Activated CD4-positive, alpha-beta memory T cell treated with anti-CD3 and anti-CD28 coated beads for 36 hours (primary cell): ENCODE data around the gene SFXN3. TPM values are rescaled to one million over a fixed set of nuclear protein-coding genes. Genes with fewer than 3 reads are reported as not detected.

ENCODE experiments used
- CTCF ChIA-PET: fragments of 350-600 bp; sonication (Branson Sonifier 250); formaldehyde crosslinking; loops from one replicate; lab custom pipeline; 2021; ENCODE audit warnings: antibody characterized with exemption, inconsistent platforms; lab: Charles Lee
- POLR2A ChIA-PET: fragments of 350-600 bp; sonication (Branson Sonifier 250); formaldehyde crosslinking; loops from one replicate; lab custom pipeline; 2021; ENCODE audit warnings: antibody characterized with exemption; lab: Charles Lee
- DNase-seq: peaks from one replicate; pipeline ENCODE4 v3.0.0-alpha.2; 2020
- H3K27ac Mint-ChIP-seq: one replicate; pipeline ENCODE4 v1.8.0; 2021; ENCODE audit warnings: mixed read lengths
- H3K27me3 Mint-ChIP-seq: one replicate; pipeline ENCODE4 v1.8.0; 2021; ENCODE audit warnings: mixed read lengths
- H3K36me3 Mint-ChIP-seq: one replicate; pipeline ENCODE4 v1.8.0; 2021; ENCODE audit warnings: mixed read lengths
- H3K4me1 Mint-ChIP-seq: one replicate; pipeline ENCODE4 v1.8.0; 2021; ENCODE audit warnings: low read depth, mixed read lengths
- H3K4me3 Mint-ChIP-seq: one replicate; pipeline ENCODE4 v1.8.0; 2021; ENCODE audit warnings: mild to moderate bottlenecking, mixed read lengths
- H3K9me3 Mint-ChIP-seq: one replicate; pipeline ENCODE4 v1.8.0; 2021; ENCODE audit warnings: mixed read lengths
- intact Hi-C: fragments of 100-400 bp; cut with micrococcal nuclease; formaldehyde crosslinking; loops from one replicate; pipeline ENCODE4 v1.15.1; 2023
- total RNA-seq, 2 experiments: library from RNA; stranded (reverse); gene quantifications; one replicate each; pipeline ENCODE4 v1.2.3, GENCODE V29; 2021

Gene SFXN3
- total RNA-seq, 2 experiments from 2014 or later = 40.4 to 41.9 TPM

GRCh38 chr10:101066896-101067355 is 35.9 kb downstream of the SFXN3 start:
- POLR2A ChIA-PET = interaction anchor here (1.3 kb wide), 1 partner anchor 35 kb away, joined by 3 read pairs; no protein-coding TSS in a partner anchor

GRCh38 chr10:101067356-101068083 is 36.5 kb downstream of the SFXN3 start:
- POLR2A ChIA-PET = interaction anchor here (1.3 kb wide), 1 partner anchor 36 kb away, joined by 3 read pairs; no protein-coding TSS in a partner anchor
- peak; percentile 87 for DNase-seq
- Mint-ChIP-seq H3K27ac (no peak overlapping the region), H3K4me3 (peak overlapping the region; percentile 73), H3K27me3 (peaks cover 43% of the 10 kb centered on the region), H3K36me3 (no peaks in the 10 kb centered on the region), H3K9me3 (no peaks in the 10 kb centered on the region), H3K4me1 (peaks cover 12% of the 10 kb centered on the region)
- CTCF ChIA-PET = interaction anchor here (0.6 to 16.0 kb wide), 12 partner anchors 9 to 170 kb away, joined by 3 to 559 read pairs (median 8); partner anchors contain the start of genes PDZD7 and SFXN3
- intact Hi-C loops = loop anchor here (1.0 to 10.0 kb wide), 3 partner anchors 7 to 287 kb away; partner anchors contain the start of gene BTRC

More at GRCh38 chr10:101066896-101067355, 35.9 kb downstream of the SFXN3 start:
- Mint-ChIP-seq H3K27ac (no peak overlapping the region), H3K27me3 (peaks cover 38% of the 10 kb centered on the region), H3K9me3 (no peaks in the 10 kb centered on the region), H3K4me1 (peaks cover 15% of the 10 kb centered on the region), H3K4me3 (peak overlapping the region; percentile 73), H3K36me3 (no peaks in the 10 kb centered on the region)
- intact Hi-C loops = loop anchor here (1.0 to 10.0 kb wide), 2 partner anchors 26 to 288 kb away; partner anchors contain the start of gene BTRC
- CTCF ChIA-PET = interaction anchor here (0.6 to 16.0 kb wide), 16 partner anchors 8 to 171 kb away, joined by 3 to 559 read pairs (median 4); partner anchors contain the start of genes PDZD7 and SFXN3
- no peak for DNase-seq

GRCh38 chr10:101069441-101069840 is 38.4 kb downstream of the SFXN3 start:
- H3K36me3 Mint-ChIP-seq = no peaks in the 10 kb centered on the region
- ChIA-PET POLR2A (no interaction called here), CTCF (interaction anchor here (0.6 to 16.0 kb wide), 7 partner anchors 11 to 72 kb away, joined by 3 to 559 read pairs (median 12); partner anchors contain the start of genes PDZD7 and SFXN3)
- H3K4me3 Mint-ChIP-seq = no peak overlapping the region
- peaks cover 43% of the 10 kb centered on the region for H3K27me3 Mint-ChIP-seq
- no peak for DNase-seq
- H3K27ac Mint-ChIP-seq = no peak overlapping the region
- no peaks in the 10 kb centered on the region for H3K9me3 Mint-ChIP-seq
- intact Hi-C loops = loop anchor here (10.0 kb wide), 1 partner anchor 285 kb away; the partner anchor contains the start of gene BTRC
- peaks cover 12% of the 10 kb centered on the region for H3K4me1 Mint-ChIP-seq

GRCh38 chr10:101070098-101070497 is 39.1 kb downstream of the SFXN3 start:
- H3K27ac Mint-ChIP-seq = no peak overlapping the region
- intact Hi-C loops = no loop called here
- ChIA-PET POLR2A (no interaction called here), CTCF (interaction anchor here (1.1 to 16.0 kb wide), 5 partner anchors 11 to 71 kb away, joined by 3 to 559 read pairs (median 44); partner anchors contain the start of genes PDZD7 and SFXN3)
- H3K27me3 Mint-ChIP-seq = peaks cover 38% of the 10 kb centered on the region
- H3K4me3 Mint-ChIP-seq = no peak overlapping the region
- peaks cover 12% of the 10 kb centered on the region for H3K4me1 Mint-ChIP-seq
- no peaks in the 10 kb centered on the region for H3K9me3 Mint-ChIP-seq
- H3K36me3 Mint-ChIP-seq = no peaks in the 10 kb centered on the region
- no peak for DNase-seq

- ChIA-PET POLR2A (no interaction called here), CTCF (interaction anchor here (1.1 to 16.0 kb wide), 8 partner anchors 8 to 81 kb away, joined by 3 to 559 read pairs (median 4); partner anchors contain the start of genes PDZD7 and SFXN3)
- H3K27me3 Mint-ChIP-seq = peaks cover 41% of the 10 kb centered on the region
- no peak overlapping the region for H3K4me3 Mint-ChIP-seq
- peaks cover 9% of the 10 kb centered on the region for H3K4me1 Mint-ChIP-seq
- intact Hi-C loops = no loop called here
- no peak overlapping the region for H3K27ac Mint-ChIP-seq
- no peaks in the 10 kb centered on the region for H3K36me3 Mint-ChIP-seq
- no peaks in the 10 kb centered on the region for H3K9me3 Mint-ChIP-seq
- peak; percentile 45 for DNase-seq
These were observed 40.3 kb downstream of the SFXN3 start for GRCh38 chr10:101071267-101071884.

- Mint-ChIP-seq H3K9me3 (no peaks in the 10 kb centered on the region), H3K27ac (no peak overlapping the region), H3K36me3 (no peaks in the 10 kb centered on the region), H3K4me1 (peaks cover 6% of the 10 kb centered on the region), H3K4me3 (no peak overlapping the region), H3K27me3 (peaks cover 42% of the 10 kb centered on the region)
- intact Hi-C loops = no loop called here
- CTCF ChIA-PET = interaction anchor here (1.1 to 16.0 kb wide), 8 partner anchors 9 to 82 kb away, joined by 3 to 559 read pairs (median 4); partner anchors contain the start of genes PDZD7 and SFXN3
- POLR2A ChIA-PET = no interaction called here
- no peak for DNase-seq
These were observed 40.9 kb downstream of the SFXN3 start for GRCh38 chr10:101071885-101072433.

GRCh38 chr10:101072923-101073322 is 41.9 kb downstream of the SFXN3 start:
- no peaks in the 10 kb centered on the region for H3K36me3 Mint-ChIP-seq

GRCh38 chr10:101073631-101074030 is 42.6 kb downstream of the SFXN3 start:
- no peaks in the 10 kb centered on the region for H3K36me3 Mint-ChIP-seq
- DNase-seq = no peak

More at GRCh38 chr10:101072923-101073322, 41.9 kb downstream of the SFXN3 start:
- peaks cover 35% of the 10 kb centered on the region for H3K27me3 Mint-ChIP-seq
- peaks cover 6% of the 10 kb centered on the region for H3K4me1 Mint-ChIP-seq
- CTCF ChIA-PET = interaction anchor here (1.4 kb wide), 1 partner anchor 31 kb away, joined by 4 read pairs; no protein-coding TSS in a partner anchor
- no peak overlapping the region for H3K27ac Mint-ChIP-seq
- intact Hi-C loops = no loop called here
- DNase-seq = no peak
- no peak overlapping the region for H3K4me3 Mint-ChIP-seq
- POLR2A ChIA-PET = no interaction called here
- H3K9me3 Mint-ChIP-seq = no peaks in the 10 kb centered on the region

GRCh38 chr10:101075775-101076174 is 44.7 kb downstream of the SFXN3 start:
- ChIA-PET POLR2A (no interaction called here), CTCF (interaction anchor here (1.0 to 2.9 kb wide), 7 partner anchors 15 to 66 kb away, joined by 3 to 12 read pairs (median 5); no protein-coding TSS in a partner anchor)
- Mint-ChIP-seq H3K27me3 (peaks cover 47% of the 10 kb centered on the region), H3K4me3 (no peak overlapping the region), H3K27ac (no peak overlapping the region), H3K4me1 (peaks cover 6% of the 10 kb centered on the region), H3K9me3 (no peaks in the 10 kb centered on the region), H3K36me3 (no peaks in the 10 kb centered on the region)
- intact Hi-C loops = no loop called here
- no peak for DNase-seq

More at GRCh38 chr10:101073631-101074030, 42.6 kb downstream of the SFXN3 start:
- intact Hi-C loops = no loop called here
- H3K27ac Mint-ChIP-seq = no peak overlapping the region
- no peak overlapping the region for H3K4me3 Mint-ChIP-seq
- no peaks in the 10 kb centered on the region for H3K9me3 Mint-ChIP-seq
- CTCF ChIA-PET = interaction anchor here (0.7 to 2.9 kb wide), 5 partner anchors 10 to 68 kb away, joined by 3 to 12 read pairs (median 4); no protein-coding TSS in a partner anchor
- POLR2A ChIA-PET = no interaction called here
- H3K4me1 Mint-ChIP-seq = peaks cover 6% of the 10 kb centered on the region
- peaks cover 40% of the 10 kb centered on the region for H3K27me3 Mint-ChIP-seq

- no peak for DNase-seq
- H3K27me3 Mint-ChIP-seq = peaks cover 53% of the 10 kb centered on the region
- H3K36me3 Mint-ChIP-seq = no peaks in the 10 kb centered on the region
- intact Hi-C loops = no loop called here
- H3K27ac Mint-ChIP-seq = no peak overlapping the region
- CTCF ChIA-PET = interaction anchor here (1.0 to 1.2 kb wide), 4 partner anchors 16 to 35 kb away, joined by 3 to 5 read pairs (median 4); no protein-coding TSS in a partner anchor
- H3K4me3 Mint-ChIP-seq = no peak overlapping the region
- POLR2A ChIA-PET = no interaction called here
- H3K4me1 Mint-ChIP-seq = peaks cover 3% of the 10 kb centered on the region
- H3K9me3 Mint-ChIP-seq = no peaks in the 10 kb centered on the region
These were observed 45.6 kb downstream of the SFXN3 start for GRCh38 chr10:101076630-101077029.

GRCh38 chr10:101079874-101080273 is 48.8 kb downstream of the SFXN3 start:
- no peak overlapping the region for H3K27ac Mint-ChIP-seq
- POLR2A ChIA-PET = no interaction called here
- H3K27me3 Mint-ChIP-seq = peaks cover 48% of the 10 kb centered on the region
- H3K9me3 Mint-ChIP-seq = no peaks in the 10 kb centered on the region
- no peak for DNase-seq
- peaks cover 2% of the 10 kb centered on the region for H3K4me1 Mint-ChIP-seq
- intact Hi-C loops = no loop called here
- no peak overlapping the region for H3K4me3 Mint-ChIP-seq
- H3K36me3 Mint-ChIP-seq = no peaks in the 10 kb centered on the region
- CTCF ChIA-PET = interaction anchor here (0.7 to 1.6 kb wide), 5 partner anchors 17 to 82 kb away, joined by 3 to 7 read pairs (median 3); no protein-coding TSS in a partner anchor
